Endothelial cell of umbilical vein (primary cell): ENCODE results near the gene CYREN. TPM values are rescaled to one million over a fixed set of nuclear protein-coding genes. Genes with fewer than 3 reads are reported as not detected.

Source experiments
- BruUV-seq: library from RNA; stranded (reverse); fragments of 400-500 nt; replicated peaks from 2 replicates; lab custom pipeline; 2021; lab: Mats Ljungman, UMichigan
- CTCF ChIA-PET: fragments of 300-600, 350-600 bp; sonication (Branson Sonifier 250); formaldehyde crosslinking; loops from one replicate; lab custom pipeline; 2021; ENCODE audit warnings: antibody characterized with exemption, inconsistent platforms; lab: Charles Lee
- POLR2A ChIA-PET: fragments of 300-600, 350-600 bp; sonication (Branson Sonifier 250); formaldehyde crosslinking; loops from one replicate; lab custom pipeline; 2021; ENCODE audit warnings: antibody characterized with exemption, inconsistent platforms; lab: Charles Lee
- DNase-seq: peaks from one replicate; pipeline ENCODE4 v3.0.0-alpha.2; 2011; ENCODE audit warnings: low read depth, low spot score
- FAIRE-seq: peaks from 2 replicates; lab custom pipeline; 2011; peaks lifted over from hg19 to GRCh38; lab: Jason Lieb, UNC
- H2AFZ ChIP-seq: 2 replicates; pipeline ENCODE4 v1.6.0; 2012; ENCODE audit warnings: low read depth, low read length, control low read depth, inconsistent platforms
- H3K27ac ChIP-seq: 2 replicates; pipeline ENCODE4 v1.5.1; 2011; ENCODE audit warnings: low read depth, mild to moderate bottlenecking, control low read depth, low read length, moderate library complexity; ENCODE audit not compliant: insufficient read depth
- H3K27me3 ChIP-seq, 2 experiments: 2 replicates each; pipeline versions ENCODE4 v1.6.0 to v1.6.1; 2011; ENCODE audit warnings: low read length in 2 of 2, mixed read lengths in 1 of 2; ENCODE audit not compliant: control insufficient read depth in 2 of 2, insufficient read depth in 2 of 2
- H3K36me3 ChIP-seq, 2 experiments: 2 replicates in 1 of 2; 3 replicates in 1 of 2; pipeline ENCODE4 v1.5.1; 2011; ENCODE audit warnings: low read length in 2 of 2, mild to moderate bottlenecking in 1 of 2, moderate library complexity in 1 of 2; ENCODE audit not compliant: control insufficient read depth in 2 of 2, insufficient read depth in 2 of 2; ENCODE audit errors: extremely low read depth in 1 of 2
- H3K4me1 ChIP-seq: 3 replicates; pipeline ENCODE4 v1.5.1; 2011; ENCODE audit warnings: mild to moderate bottlenecking, low read length; ENCODE audit not compliant: control insufficient read depth, insufficient read depth; ENCODE audit errors: extremely low read depth
- H3K4me2 ChIP-seq: 2 replicates; pipeline ENCODE4 v1.6.1; 2011; ENCODE audit warnings: low read length, control low read depth, mixed read lengths; ENCODE audit not compliant: insufficient read depth
- H3K4me3 ChIP-seq, 3 experiments: fragments of 200-600 bp in 1 of 3; sonication (generic), shearing (Covaris generic) in 1 of 3; replicated peaks in 1 of 3; 2 replicates each; pipeline ENCODE4 v1.5.1; 2011 to 2016; ENCODE audit warnings: control low read depth in 3 of 3, low read length in 3 of 3, mild to moderate bottlenecking in 2 of 3, inconsistent platforms in 1 of 3, low read depth in 1 of 3, moderate library complexity in 1 of 3; ENCODE audit not compliant: insufficient read depth in 1 of 3
- H3K79me2 ChIP-seq: 2 replicates; pipeline ENCODE4 v1.6.0; 2012; ENCODE audit warnings: low read length, inconsistent platforms; ENCODE audit not compliant: control insufficient read depth, insufficient read depth
- H3K9ac ChIP-seq: replicated peaks from 2 replicates; pipeline ENCODE3; 2011; ENCODE audit warnings: low read length, control low read depth; ENCODE audit not compliant: insufficient read depth; ENCODE audit errors: extremely low read depth
- H3K9me1 ChIP-seq: replicated peaks from 3 replicates; pipeline ENCODE4 v1.6.0; 2011; ENCODE audit warnings: mild to moderate bottlenecking, low read length; ENCODE audit not compliant: control insufficient read depth, insufficient read depth; ENCODE audit errors: extremely low read depth
- H3K9me3 ChIP-seq: replicated peaks from 2 replicates; pipeline ENCODE4 v1.5.1; 2012; ENCODE audit warnings: low read length, inconsistent platforms; ENCODE audit not compliant: control insufficient read depth, insufficient read depth
- H4K20me1 ChIP-seq: replicated peaks from 2 replicates; pipeline ENCODE3; 2011; ENCODE audit warnings: mild to moderate bottlenecking, low read length; ENCODE audit not compliant: control insufficient read depth, insufficient read depth; ENCODE audit errors: extremely low read depth
- EZH2 ChIP-seq: IDR thresholded peaks from 2 replicates; pipeline ENCODE4 v1.6.1; 2012; ENCODE audit warnings: borderline replicate concordance, low read depth, mild to moderate bottlenecking, moderate library complexity, low read length, inconsistent platforms; ENCODE audit not compliant: severe bottlenecking
- FOS ChIP-seq: IDR thresholded peaks from 2 replicates; pipeline ENCODE4 v1.6.1; 2011; ENCODE audit warnings: mild to moderate bottlenecking, low read length, moderate library complexity, borderline replicate concordance; ENCODE audit not compliant: insufficient read depth
- JUN ChIP-seq: IDR thresholded peaks from 2 replicates; pipeline ENCODE4 v1.6.1; 2011; ENCODE audit warnings: borderline replicate concordance, low read depth; ENCODE audit not compliant: insufficient read length, insufficient read depth
- MYC ChIP-seq: IDR thresholded peaks from one replicate; pipeline ENCODE4 v1.6.1; 2011; ENCODE audit warnings: mild to moderate bottlenecking, low read depth, low read length
- POLR2A ChIP-seq: IDR thresholded peaks from 2 replicates; pipeline ENCODE4 v1.6.1; 2012; ENCODE audit warnings: low read depth, mild to moderate bottlenecking, control low read depth, low read length
- POLR2AphosphoS5 ChIP-seq: IDR thresholded peaks from 2 replicates; pipeline ENCODE4 v1.6.1; 2012; ENCODE audit warnings: low read depth, mild to moderate bottlenecking, control low read depth, low read length, moderate library complexity; ENCODE audit not compliant: insufficient read depth
- dilution Hi-C: fragments of 300-500 bp; cut with MboI; formaldehyde crosslinking; loops from one replicate; pipeline ENCODE4 v1.15.0; 2019; ENCODE audit warnings: low sequenced_read_pairs; ENCODE audit not compliant: extremely low pct_ligation_motif_present
- intact Hi-C: fragments of 100-400 bp; cut with micrococcal nuclease; formaldehyde crosslinking; loops from one replicate; pipeline ENCODE4 v1.10.0; 2022
- polyA plus RNA-seq, 4 experiments: library from polyadenylated mRNA; depleted of rRNA in 3 of 4; stranded (reverse) in 3 of 4; unstranded in 1 of 4; fragments of >200 nt; gene quantifications; 2 replicates each; pipeline versions ENCODE4 v1.2.1 to v1.2.3, GENCODE V29; 2011 to 2012; ENCODE audit warnings: missing spikeins in 1 of 4
- total RNA-seq: library from RNA; stranded (reverse); gene quantifications from 2 replicates; pipeline ENCODE4 v1.2.3, GENCODE V29; 2021
- TF ChIP-seq, protein P1 (sequence below), 2 donors: IDR thresholded peaks; 1 replicate in 1 of 2; 2 replicates in 1 of 2; pipeline ENCODE4 v1.5.1; 2011; ENCODE audit warnings: low read length in 2 of 2, mild to moderate bottlenecking in 2 of 2, moderate library complexity in 2 of 2, control low read depth in 1 of 2, inconsistent platforms in 1 of 2, low read depth in 1 of 2; ENCODE audit not compliant: insufficient read depth in 1 of 2; ENCODE audit errors: extremely low read depth in 1 of 2
- TF ChIP-seq, protein P2 (sequence below): IDR thresholded peaks from 2 replicates; pipeline ENCODE4 v1.6.1; 2011; ENCODE audit not compliant: insufficient read depth, insufficient read length

The CYREN gene
- total and polyA plus RNA-seq, 2 donors (not counting 3 experiments of a cell fraction or from before 2014, with no cell fraction given): 19.1 to 30.8 TPM

- ChIA-PET POLR2A (no interaction called here), CTCF (interaction anchor here (1.3 kb wide), 1 partner anchor 14 kb away, joined by 3 read pairs; no protein-coding TSS in a partner anchor)
- no peak overlapping the region for H2AFZ ChIP-seq
- intact Hi-C loops (no loop called here), dilution Hi-C loops (no loop called here)
- DNase-seq: no peak
- no peaks in the 10 kb centered on the region for H3K9me1 ChIP-seq
- H3K79me2 ChIP-seq: no peaks in the 10 kb centered on the region
- H3K4me1 ChIP-seq: peaks cover 32% of the 10 kb centered on the region
- H3K27ac ChIP-seq: no peak overlapping the region
- no peaks in the 10 kb centered on the region for H4K20me1 ChIP-seq
- H3K27me3 ChIP-seq: no peaks in the 10 kb centered on the region
- no peaks in the 10 kb centered on the region for H3K36me3 ChIP-seq
- no peak overlapping the region for H3K4me3 ChIP-seq
- BruUV-seq: no TSS peak
- no peak overlapping the region for H3K9ac ChIP-seq
- H3K4me2 ChIP-seq: no peak overlapping the region
- H3K9me3 ChIP-seq: no peaks in the 10 kb centered on the region
- no peak for FAIRE-seq
- TF ChIP-seq POLR2A: no peak
- TF ChIP-seq, protein P1, sequence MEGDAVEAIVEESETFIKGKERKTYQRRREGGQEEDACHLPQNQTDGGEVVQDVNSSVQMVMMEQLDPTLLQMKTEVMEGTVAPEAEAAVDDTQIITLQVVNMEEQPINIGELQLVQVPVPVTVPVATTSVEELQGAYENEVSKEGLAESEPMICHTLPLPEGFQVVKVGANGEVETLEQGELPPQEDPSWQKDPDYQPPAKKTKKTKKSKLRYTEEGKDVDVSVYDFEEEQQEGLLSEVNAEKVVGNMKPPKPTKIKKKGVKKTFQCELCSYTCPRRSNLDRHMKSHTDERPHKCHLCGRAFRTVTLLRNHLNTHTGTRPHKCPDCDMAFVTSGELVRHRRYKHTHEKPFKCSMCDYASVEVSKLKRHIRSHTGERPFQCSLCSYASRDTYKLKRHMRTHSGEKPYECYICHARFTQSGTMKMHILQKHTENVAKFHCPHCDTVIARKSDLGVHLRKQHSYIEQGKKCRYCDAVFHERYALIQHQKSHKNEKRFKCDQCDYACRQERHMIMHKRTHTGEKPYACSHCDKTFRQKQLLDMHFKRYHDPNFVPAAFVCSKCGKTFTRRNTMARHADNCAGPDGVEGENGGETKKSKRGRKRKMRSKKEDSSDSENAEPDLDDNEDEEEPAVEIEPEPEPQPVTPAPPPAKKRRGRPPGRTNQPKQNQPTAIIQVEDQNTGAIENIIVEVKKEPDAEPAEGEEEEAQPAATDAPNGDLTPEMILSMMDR (IDR thresholded peaks at IDR 0.05; ENCODE audit: extremely low read depth in 1 of 2, insufficient read depth in 1 of 2, low read depth in 1 of 2, low read length in 2 of 2): no peak
- no peak for TF ChIP-seq EZH2
Observed at GRCh38 chr7:135156290-135156689, 14.2 kb downstream of the CYREN start.

- Histone ChIP-seq H3K27me3 (no peaks in the 10 kb centered on the region), H3K4me3 (no peak overlapping the region), H3K9me3 (no peaks in the 10 kb centered on the region), H3K9ac (no peak overlapping the region), H3K36me3 (no peaks in the 10 kb centered on the region), H3K27ac (no peak overlapping the region), H3K79me2 (no peaks in the 10 kb centered on the region), H2AFZ (no peak overlapping the region), H3K4me1 (peaks cover 31% of the 10 kb centered on the region), H3K4me2 (no peak overlapping the region), H4K20me1 (no peaks in the 10 kb centered on the region), H3K9me1 (no peaks in the 10 kb centered on the region)
- intact Hi-C loops (no loop called here), dilution Hi-C loops (no loop called here)
- DNase-seq: no peak
- ChIA-PET POLR2A (no interaction called here), CTCF (no interaction called here)
- no TSS peak for BruUV-seq
- no peak for TF ChIP-seq FOS
- no peak for TF ChIP-seq POLR2A
- TF ChIP-seq MYC: no peak
- TF ChIP-seq POLR2AphosphoS5: no peak
- TF ChIP-seq, protein P2, sequence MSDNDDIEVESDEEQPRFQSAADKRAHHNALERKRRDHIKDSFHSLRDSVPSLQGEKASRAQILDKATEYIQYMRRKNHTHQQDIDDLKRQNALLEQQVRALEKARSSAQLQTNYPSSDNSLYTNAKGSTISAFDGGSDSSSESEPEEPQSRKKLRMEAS: no peak
- TF ChIP-seq JUN: no peak
- no peak for FAIRE-seq
Observed at GRCh38 chr7:135154734-135155133, 15.8 kb downstream of the CYREN start.
